Nucleus accumbens (tissue), 56 donors: Measurements from ENCODE around the gene PRXL2B.
"Not testable (repeated sequence)": the region's sequence is repeated elsewhere in the genome, so short reads cannot be mapped to it uniquely, and the experiment has no call there.

Experiments
- DNase-seq, 56 donors: peaks; one replicate each; lab custom pipeline; 2025; lab: John Stamatoyannopoulos, UW

Gene PRXL2B

DNA sequence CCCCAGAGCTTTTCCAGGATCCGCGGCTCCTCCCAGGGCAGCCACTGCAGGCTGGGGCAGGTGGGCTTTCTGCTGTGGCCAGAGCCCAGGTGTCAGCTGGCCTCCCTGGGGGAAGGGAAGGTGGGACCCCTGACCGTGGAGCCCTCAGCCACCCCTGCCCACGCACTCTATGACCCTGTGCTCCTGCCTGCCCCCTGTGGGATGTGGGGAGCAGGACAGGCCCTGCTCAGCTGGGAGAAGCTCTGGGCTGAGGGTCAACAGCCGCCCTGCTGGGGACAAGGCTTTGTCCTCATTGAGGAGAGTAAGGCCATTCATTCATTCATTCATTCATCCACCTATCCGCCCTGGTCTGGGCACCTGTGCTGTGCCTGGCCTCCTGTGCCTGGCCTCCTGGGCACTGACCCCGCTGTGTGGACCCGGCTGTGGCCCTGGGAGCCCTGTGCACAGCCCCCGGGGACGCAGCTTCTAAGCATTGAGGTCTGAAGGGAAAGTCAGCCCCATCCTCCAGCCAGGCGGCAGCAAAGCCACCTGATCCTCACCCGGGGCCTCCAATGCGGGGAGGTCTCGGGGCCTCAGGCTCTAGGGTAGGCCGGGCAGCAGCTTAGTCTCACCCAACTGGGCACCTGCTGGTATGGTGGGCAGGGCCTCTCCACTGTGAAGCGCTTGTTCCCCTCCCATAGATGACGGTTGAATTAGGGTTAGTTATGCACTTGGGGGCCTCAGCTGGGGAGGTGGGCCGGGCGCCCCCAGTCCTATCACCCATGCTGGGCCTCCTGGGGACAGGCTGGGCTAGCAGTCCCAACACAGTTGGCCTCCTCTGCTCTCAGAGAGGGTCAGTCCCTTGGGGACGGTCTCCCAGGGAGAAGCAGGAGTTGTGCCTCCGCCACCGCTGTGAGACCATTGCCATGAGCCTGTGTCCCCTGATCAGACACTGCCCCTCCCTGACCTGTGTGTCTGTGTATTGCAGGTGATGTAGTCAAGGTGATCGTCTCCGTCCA lies 24.4 kb upstream of the PRXL2B start:
- DNase-seq = no peak

DNA sequence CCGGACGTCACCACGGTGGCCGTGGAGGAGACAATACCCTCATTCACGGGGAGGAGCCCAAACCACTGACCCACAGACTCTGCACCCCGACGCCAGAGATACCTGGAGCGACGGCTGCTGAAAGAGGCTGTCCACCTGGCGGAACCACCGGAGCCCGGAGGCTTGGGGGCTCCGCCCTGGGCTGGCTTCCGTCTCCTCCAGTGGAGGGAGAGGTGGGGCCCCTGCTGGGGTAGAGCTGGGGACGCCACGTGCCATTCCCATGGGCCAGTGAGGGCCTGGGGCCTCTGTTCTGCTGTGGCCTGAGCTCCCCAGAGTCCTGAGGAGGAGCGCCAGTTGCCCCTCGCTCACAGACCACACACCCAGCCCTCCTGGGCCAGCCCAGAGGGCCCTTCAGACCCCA lies 23.4 kb upstream of the PRXL2B start:
- no peak for DNase-seq

DNA sequence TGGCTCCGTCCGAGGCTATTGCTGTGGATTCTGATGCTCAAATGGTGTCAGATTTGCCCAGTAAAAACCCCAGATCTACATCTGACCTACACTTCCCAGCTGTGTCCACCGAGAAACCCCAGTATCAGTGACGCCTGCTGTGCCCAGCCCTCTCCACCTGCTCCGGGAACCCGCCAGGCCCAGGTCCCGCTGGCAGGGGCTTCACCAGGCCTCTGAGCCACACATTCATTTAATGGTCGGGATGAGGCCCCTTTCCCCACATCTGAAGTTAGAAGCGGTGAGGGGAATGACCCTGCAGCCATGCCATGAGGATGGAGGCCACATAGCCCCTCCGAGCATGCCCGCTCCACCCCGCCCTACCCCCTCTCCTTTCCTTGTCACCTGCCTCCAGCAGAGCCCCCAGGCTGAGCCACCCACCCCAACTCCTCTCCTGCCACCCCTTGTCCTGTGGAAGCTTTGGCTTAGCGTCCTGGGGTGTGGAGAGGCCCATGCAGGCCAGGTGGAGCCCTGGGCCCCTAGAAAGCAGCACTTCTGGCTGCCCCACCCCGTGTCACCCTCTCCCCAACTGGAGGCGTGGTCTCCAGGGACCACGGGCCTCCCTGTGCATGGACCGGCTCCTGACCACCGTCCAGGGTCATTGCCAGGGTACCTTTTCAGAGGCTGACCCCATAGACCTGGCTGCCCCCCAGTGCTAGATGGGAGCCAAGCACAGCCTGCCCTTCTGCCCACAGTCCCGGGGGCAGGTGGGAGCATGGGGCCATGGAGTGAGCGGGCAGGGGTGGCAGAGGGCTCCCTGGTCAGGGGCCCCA lies 22.4 kb upstream of the PRXL2B start:
- DNase-seq = no peak

DNA sequence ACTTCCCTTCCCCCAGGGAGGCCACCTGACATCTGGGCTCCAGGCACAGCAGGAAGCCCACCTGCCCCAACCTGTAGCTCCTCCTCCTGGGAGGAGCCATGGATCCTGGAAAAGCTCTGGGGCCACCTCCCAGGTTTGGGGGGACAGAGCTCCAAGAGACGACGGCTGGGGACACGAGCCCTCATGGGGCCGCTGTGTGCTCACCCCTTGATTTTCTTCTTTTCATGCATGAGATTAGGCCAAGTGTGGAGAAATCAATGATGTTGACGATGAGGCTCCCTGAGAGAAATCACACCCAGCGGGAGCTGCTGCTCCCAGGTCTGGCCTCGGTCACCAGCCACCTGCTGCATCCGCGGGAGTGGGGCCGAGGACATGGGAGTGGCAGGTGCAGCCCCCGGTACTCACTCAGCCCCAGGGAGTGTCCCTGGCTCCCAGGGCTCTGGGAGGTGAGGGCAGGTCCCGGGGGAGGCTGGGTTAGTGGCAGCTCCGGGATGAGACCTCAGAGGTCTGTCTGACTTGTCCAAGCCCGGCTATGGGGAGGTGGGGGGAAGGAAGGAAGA lies 21.7 kb upstream of the PRXL2B start:
- DNase-seq = no peak

DNA sequence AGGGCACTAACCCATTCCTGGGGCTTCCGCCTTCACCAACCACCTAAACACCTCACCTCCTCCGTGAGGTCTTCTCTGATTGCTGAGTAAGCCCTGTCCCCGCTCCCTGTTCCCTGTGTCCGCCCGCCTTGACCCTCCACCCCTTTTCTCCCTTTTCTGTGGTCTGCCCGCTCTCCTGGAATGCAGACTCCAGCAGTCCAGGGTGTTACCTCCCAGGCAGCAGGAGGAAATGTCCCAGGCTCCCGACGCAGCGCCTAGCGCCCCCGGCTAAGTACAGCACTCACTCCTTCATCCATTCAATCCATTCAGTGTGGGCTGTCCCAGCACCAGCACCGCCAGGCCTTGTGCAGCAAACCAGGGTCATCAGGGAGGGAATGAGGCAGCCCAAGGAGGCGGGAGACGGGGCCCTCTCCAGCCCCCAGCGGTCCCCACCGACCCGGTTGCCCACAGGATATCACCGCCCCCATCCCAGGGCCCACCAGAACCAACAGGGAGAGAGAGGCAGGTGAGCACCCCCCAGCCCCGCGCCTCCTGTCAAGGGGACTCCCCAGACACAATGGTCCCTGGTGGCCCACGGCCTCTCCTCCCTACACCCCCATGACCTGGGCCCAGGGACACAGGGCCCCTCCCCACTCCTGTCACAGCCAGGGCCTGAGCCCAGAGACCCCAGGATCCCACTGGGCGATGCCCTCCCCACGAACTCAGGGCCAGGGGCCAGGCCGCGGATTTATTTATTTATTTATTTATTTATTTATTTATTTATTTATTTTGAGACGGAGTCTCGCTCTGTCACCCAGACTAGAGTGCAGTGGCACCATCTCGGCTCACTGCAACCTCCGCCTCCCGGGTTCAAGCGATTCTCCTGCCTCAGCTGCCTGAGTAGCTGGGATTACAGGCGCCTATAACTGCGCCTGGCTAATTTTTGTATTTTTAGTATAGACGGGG lies 20.2 kb upstream of the PRXL2B start:
- no peak for DNase-seq

DNA sequence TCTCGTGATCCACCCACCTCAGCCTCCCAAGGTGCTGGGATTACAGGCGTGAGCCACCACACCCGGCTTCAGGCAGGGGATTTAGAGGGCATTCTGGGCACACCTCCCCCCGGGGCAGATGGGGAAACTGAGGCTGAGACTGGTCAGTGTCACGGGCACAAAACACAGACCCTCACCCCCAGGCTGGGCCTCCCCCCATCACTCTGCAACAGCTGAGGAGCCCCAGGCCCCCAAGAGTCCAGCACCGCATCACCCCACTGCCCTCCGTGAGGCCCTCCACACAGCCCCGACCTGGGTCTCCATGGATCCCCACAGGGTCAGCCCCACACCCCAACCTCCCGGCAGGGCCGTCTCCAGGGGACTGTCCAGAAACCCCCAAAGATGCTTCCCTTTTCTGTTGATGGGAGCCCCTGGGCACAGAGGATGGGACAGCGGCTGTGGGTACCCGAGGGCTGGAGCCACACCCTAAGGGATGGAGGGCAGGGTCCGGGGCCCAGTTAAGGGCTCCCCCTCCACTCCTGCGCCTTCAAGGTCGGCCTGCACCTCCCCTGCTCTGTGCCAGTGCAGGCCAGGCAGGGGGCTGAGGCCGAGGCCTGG lies 19.4 kb upstream of the PRXL2B start:
- no peak for DNase-seq

DNA sequence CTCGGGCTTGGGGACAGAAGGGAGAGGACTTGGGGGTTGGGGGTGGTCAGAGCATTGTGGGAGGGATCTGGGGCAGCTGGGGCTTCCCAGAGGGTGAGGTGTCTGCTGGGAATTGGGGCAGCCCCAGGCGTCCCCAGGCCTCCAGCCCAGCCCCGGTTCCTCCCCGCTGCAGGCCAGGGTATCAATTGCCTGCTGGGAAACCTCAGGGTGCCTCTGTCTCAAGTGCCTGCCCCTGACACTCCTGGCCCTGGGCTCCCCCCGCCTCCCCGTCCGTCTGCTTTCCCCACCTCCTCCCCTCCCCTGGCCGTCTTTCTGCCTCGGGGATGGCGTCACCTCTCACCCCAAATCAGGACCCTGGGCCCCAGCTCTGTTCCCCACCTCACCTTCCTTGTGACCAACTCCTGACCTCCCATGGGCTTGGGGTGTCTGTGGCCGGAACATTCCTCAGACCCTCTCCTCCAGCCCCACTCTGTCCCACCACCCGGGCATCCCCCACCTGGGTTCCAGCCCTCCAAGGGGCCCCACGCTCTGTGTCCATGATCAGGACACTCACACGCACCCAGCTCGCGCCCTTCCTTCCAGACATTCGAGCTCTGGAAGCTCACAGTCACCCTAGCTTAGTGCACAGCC lies 18.3 kb upstream of the PRXL2B start:
- DNase-seq = not testable (repeated sequence)

DNA sequence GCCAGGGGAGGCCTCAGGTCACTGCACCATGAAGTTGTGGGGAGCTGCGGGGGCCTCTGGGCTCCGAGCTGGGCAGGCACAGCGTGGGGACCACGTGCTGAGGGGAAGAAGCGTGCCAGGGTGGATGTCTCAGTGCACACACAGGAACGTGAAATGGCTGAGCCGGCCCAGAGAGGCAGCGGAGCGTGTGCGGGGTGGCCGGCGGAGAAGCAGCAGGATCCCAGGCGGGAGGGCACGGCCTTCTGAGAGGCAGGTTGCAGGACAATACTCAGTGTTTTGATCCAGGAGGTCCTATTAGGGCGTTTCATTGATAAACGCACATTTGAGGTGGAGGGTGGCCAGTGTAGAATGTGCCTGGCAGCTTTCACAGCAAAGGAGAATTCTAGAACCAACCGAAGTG lies 17.5 kb upstream of the PRXL2B start:
- DNase-seq = no peak

DNA sequence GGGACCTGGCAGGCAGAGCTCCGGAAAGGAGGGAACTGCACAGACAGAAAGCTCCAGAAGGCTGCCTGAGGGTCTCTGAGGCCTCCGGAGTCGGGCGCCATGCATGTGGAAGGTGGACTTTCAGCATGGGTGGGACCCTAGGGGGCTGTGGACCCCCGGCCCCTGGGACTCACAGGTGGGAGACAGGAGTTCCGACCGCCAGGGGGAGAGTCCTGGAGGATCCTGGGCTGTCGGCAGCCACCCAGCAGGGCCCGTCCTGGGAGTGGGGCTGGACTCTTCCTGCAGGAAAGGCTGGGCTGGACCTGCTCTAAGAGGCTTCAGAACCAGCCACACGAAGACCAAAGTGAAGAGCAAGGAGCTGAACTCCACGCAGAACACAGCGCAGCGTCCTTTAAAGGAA lies 16.9 kb upstream of the PRXL2B start:
- not testable (repeated sequence) for DNase-seq

DNA sequence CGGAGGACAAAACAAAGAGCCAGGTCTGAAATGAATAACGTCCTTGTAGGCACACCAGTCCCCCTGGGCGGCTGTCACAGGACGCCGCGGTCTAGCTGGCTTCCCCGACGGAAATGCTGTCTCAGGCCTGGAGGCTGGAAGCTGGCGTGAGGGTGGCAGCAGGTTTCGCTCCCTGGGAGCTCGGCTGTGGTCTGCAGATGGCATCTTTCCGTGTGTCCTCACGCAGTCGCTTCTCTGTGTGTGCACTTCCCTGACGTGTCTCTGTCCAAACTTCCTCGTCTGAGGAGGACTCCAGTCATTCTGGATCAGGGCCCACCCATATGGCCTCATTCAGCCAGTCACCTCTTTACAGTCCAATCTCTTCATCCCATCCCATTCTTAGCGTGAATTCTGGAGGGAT lies 16.2 kb upstream of the PRXL2B start:
- DNase-seq = no peak

DNA sequence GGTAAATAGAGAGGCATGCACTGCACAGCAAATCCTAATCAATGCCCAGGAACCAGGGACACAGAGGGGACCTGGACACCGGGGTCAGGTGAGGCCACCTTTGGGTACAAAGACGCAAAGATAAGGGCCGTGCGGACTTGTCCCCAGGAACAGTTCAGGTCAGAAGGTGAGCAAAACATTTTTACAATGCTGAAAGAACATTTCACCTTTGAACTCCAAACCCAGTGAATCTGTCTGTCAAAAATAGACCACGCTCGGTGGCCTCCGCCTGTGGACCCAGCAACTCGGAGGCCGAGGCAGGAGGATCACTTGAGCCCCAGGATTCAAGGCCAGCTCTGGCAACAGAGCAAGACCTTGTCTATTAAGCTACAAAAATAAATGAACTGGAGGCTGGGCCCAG lies 15.2 kb upstream of the PRXL2B start:
- no peak for DNase-seq

DNA sequence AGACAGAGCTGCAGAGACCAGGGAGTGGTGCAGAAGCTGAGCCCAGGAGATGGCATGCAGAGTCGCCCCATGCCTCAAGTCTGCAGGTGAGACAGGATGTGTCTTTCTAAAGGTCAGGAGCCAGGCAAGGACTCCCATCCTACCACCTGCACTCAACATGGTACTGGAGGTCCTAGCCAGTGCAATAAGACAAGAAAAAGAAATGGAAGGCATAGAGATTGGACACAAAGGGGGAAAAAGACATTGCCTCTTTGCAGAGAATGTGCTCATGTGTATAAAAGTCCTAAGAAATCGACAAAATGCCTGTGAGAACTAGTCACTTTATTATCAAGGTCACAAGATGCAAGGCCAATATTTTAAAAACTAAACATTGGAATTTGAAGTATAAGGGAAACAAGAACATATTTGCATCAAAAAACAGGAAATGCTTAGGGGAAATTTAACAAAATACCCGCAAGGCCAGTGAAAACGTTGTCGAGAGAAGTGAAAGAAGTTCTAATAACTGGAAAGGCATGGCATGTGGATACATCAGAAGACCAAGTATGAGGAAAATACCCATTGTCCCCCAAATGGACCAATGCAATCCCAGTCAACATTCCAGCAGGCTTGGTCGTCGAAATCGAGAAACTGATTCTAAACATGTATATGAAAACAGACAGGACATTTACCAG lies 13.2 kb upstream of the PRXL2B start:
- no peak for DNase-seq

DNA sequence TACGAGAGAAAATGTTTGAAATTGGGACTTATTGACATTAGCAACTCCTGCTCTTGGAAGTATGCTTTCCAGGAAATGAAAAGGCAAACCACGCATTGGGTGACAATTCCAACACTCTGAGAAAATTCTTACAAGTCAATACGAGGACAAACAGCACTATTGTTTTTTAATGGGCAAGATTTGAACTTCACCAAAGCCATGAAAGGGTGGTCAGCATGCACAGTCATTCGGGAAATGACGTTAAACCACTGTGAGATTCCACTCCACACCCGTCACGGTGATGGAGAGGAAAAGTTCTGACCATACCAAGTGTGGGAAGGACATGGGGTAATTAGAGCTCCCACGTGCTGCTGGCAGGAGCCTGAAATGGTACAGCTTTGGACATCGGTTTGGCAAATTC lies 12.2 kb upstream of the PRXL2B start:
- no peak for DNase-seq

DNA sequence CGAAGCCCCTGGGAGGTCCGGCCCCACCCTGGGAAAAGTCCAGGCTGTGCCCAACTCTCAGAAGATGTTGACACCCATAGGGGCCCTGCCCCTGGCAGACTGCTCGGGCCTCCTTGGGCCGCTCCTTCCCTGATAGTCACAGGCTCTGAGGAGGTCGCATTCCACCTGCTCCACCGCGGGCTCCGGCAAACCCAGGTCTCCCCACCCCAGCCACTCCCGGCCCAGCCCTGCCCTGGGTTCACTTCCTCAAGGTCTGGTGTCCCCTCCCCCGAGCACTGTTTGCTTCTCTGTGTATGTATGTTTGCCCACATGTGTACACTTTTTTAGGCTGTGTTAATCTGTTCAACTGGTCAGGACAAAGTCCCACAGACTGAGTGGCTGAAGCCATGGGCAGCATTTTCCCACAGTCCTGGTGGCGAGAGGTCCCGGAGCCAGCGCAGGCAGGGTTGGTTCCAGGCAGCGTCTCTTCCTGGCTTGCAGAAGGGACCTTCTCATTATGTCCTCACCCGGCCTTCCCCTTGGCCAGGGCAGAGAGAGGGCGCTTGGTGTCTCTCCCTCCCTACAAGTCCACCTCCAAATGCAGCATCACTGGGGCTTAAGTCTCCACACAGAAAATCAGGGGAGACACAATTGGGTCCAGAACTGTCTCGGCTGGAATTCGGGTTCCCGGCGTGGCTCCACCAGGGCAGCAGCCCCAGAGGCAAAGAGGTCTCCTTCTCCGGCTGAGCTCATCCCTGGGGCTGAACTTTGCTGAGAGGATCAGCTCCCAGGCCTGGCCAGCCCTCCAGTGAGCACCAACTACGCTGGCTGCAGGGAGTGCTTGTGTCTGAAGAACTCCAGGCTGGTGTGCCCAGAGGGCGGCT lies 10.5 kb upstream of the PRXL2B start:
- no peak for DNase-seq

DNA sequence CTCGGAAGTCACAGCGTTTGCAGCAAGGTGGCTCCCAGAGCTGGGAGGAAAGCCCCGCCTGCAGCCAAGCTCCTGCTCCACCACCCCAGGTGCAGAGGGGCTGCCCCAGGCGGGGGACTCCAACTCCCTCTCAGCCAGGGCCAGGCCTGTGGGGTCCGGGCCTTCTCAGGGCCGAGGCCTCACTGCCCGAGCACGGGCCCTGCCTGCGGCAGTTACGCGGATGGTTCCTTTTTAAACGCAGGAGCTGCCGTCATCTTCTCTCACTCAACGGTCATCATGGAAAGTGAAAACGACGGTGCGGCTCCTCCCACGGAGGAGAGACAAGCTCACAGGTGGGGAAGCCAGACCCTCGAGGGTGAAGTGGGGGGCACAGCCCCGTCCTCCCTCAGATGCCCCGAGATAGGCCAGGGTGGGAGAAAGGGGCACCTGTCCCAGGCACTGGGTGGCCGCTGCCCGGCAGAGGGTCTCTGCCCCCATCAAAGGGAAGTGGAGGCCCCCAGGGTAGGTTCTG lies 9.0 kb upstream of the PRXL2B start:
- not testable (repeated sequence) for DNase-seq

DNA sequence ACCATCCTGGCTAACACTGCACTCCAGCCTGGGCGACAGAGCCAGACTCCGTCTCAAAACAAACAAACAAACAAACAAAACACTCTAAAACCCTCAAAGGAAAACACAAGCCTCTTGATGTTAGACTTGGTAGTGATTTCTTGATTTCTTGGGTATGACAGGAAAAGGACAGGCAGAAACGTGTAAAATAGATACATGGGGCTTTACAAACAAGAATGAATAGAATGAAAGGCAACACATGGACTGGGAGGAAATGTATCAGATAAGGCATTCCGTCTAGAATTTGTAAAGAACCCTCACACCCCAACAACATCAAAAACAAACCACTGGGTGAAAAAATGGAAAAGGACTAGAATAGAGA lies 7.8 kb upstream of the PRXL2B start:
- DNase-seq = no peak

DNA sequence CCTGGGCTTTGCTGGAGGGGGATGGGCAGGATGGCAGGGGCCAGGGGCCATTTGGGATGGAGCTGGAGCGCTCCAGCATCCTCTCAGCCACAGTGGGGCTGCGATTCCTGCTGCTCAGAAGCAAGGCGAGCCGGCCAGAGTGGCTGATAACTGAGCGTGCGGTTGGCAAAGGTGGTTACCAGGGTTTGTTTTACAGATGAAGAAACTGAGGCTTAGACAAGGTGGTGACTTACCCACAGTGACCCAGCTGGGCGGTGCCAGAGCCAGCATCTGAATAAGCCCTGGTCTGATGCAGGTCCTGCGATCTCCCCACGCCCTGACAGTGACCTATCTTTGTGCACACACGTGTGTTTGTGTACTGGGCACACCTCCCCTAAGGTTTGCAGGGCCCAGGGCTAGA lies 5.9 kb upstream of the PRXL2B start:
- no peak for DNase-seq

DNA sequence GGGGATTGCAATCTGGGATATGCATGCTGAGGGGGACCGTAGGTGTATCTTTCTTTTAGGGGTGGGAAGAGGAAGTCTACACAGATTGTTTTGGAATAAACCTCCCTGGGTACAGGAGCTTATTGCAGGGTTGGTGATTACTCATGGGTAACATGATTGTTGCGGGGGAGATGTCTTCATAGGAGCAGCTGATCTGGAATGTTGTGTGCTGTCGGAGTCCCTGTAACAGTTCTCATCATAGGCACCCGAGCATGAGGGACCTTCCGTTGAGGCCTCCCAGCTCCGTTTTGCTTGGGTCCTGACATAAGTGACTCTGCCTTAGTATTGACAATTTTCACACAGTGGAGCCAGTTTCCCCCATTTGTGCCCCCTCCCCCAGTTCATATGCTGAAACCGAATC lies 4.2 kb upstream of the PRXL2B start:
- DNase-seq = peak in 11 of 56 donors; percentile 9 to 49 (median 32)
